ENCODE data around the gene CA4. TPM values are rescaled to one million over a fixed set of nuclear protein-coding genes. Genes with fewer than 3 reads are reported as not detected.

Gene CA4
- total RNA-seq, 3 donors from 2014 or later = 4.7 to 46.5 (median 12.3) TPM

GRCh38 chr17:60167065-60167741 is 17.4 kb downstream of the CA4 start:
- no peak for TF ChIP-seq CTCF (IDR thresholded peaks at IDR 0.05)
- no peak for TF ChIP-seq POLR2AphosphoS5 (IDR thresholded peaks at IDR 0.05)
- H3K4me1 ChIP-seq = no peaks in the 10 kb centered on the region
- H3K9me3 ChIP-seq = no peaks in the 10 kb centered on the region
- intact Hi-C loops (cut with DNase I; ENCODE audit: low total_unique reads) = no loop called here
- H3K27ac ChIP-seq = no peak overlapping the region
- no peak for DNase-seq (ENCODE audit: low spot score in 2 of 2)
- no peaks in the 10 kb centered on the region for H3K27me3 ChIP-seq
- H3K4me3 ChIP-seq = no peak overlapping the region
- H3K36me3 ChIP-seq = no peaks in the 10 kb centered on the region

GRCh38 chr17:60168654-60169053 is 18.9 kb downstream of the CA4 start:
- Histone ChIP-seq H3K36me3 (no peaks in the 10 kb centered on the region), H3K4me1 (no peaks in the 10 kb centered on the region), H3K9me3 (no peaks in the 10 kb centered on the region), H3K27me3 (no peaks in the 10 kb centered on the region), H3K27ac (no peak overlapping the region), H3K4me3 (no peak overlapping the region)
- DNase-seq (ENCODE audit: low spot score in 2 of 2) = no peak
- intact Hi-C loops (cut with DNase I; ENCODE audit: low total_unique reads) = no loop called here
- TF ChIP-seq POLR2AphosphoS5 (IDR thresholded peaks at IDR 0.05) (no peak), POLR2A (IDR thresholded peaks at IDR 0.05) (no peak), CTCF (IDR thresholded peaks at IDR 0.05) (no peak)

GRCh38 chr17:60169921-60170817 is 20.4 kb downstream of the CA4 start:
- intact Hi-C loops (cut with DNase I; ENCODE audit: low total_unique reads) = no loop called here
- H3K27me3 ChIP-seq = no peaks in the 10 kb centered on the region
- no peaks in the 10 kb centered on the region for H3K36me3 ChIP-seq
- TF ChIP-seq POLR2A (IDR thresholded peaks at IDR 0.05) (no peak), CTCF (IDR thresholded peaks at IDR 0.05) (no peak), POLR2AphosphoS5 (IDR thresholded peaks at IDR 0.05) (no peak)
- peak overlapping the region in 1 of 2 donors; percentile 21 for H3K27ac ChIP-seq
- no peak for DNase-seq (ENCODE audit: low spot score in 2 of 2)
- no peaks in the 10 kb centered on the region for H3K4me1 ChIP-seq
- H3K4me3 ChIP-seq = no peak overlapping the region
- no peaks in the 10 kb centered on the region for H3K9me3 ChIP-seq

- Histone ChIP-seq H3K36me3 (no peaks in the 10 kb centered on the region), H3K4me3 (no peak overlapping the region), H3K9me3 (no peaks in the 10 kb centered on the region), H3K27ac (peak overlapping the region in 1 of 2 donors; percentile 21), H3K27me3 (no peaks in the 10 kb centered on the region), H3K4me1 (no peaks in the 10 kb centered on the region)
- TF ChIP-seq CTCF (IDR thresholded peaks at IDR 0.05) (no peak), POLR2AphosphoS5 (IDR thresholded peaks at IDR 0.05) (no peak), POLR2A (IDR thresholded peaks at IDR 0.05) (no peak)
- DNase-seq (ENCODE audit: low spot score in 2 of 2) = no peak
- intact Hi-C loops (cut with DNase I; ENCODE audit: low total_unique reads) = no loop called here
Measured at GRCh38 chr17:60170835-60171752, 21.3 kb downstream of the CA4 start.
